Keratinocyte (primary cell): ENCODE results near the gene ZNF688.

Source experiments
- EZH2 ChIP-seq: IDR thresholded peaks from one replicate; pipeline ENCODE4 v1.6.1; 2012; ENCODE audit warnings: inconsistent platforms, mild to moderate bottlenecking, low read length, moderate library complexity
- TF ChIP-seq, protein P1 (sequence below), 3 experiments: IDR thresholded peaks in 1 of 3; conservative IDR thresholded peaks in 1 of 3; optimal IDR thresholded peaks in 1 of 3; 2 replicates in 2 of 3; 3 replicates in 1 of 3; pipeline versions ENCODE3 to v1.5.1; 2011; ENCODE audit warnings: low read length in 3 of 3, mild to moderate bottlenecking in 3 of 3, moderate library complexity in 2 of 3, control low read depth in 1 of 3, inconsistent platforms in 1 of 3; ENCODE audit not compliant: insufficient read depth in 2 of 3; ENCODE audit errors: extremely low read depth in 1 of 3

- TF ChIP-seq, protein P1, sequence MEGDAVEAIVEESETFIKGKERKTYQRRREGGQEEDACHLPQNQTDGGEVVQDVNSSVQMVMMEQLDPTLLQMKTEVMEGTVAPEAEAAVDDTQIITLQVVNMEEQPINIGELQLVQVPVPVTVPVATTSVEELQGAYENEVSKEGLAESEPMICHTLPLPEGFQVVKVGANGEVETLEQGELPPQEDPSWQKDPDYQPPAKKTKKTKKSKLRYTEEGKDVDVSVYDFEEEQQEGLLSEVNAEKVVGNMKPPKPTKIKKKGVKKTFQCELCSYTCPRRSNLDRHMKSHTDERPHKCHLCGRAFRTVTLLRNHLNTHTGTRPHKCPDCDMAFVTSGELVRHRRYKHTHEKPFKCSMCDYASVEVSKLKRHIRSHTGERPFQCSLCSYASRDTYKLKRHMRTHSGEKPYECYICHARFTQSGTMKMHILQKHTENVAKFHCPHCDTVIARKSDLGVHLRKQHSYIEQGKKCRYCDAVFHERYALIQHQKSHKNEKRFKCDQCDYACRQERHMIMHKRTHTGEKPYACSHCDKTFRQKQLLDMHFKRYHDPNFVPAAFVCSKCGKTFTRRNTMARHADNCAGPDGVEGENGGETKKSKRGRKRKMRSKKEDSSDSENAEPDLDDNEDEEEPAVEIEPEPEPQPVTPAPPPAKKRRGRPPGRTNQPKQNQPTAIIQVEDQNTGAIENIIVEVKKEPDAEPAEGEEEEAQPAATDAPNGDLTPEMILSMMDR (optimal IDR thresholded peaks at IDR 0.05 in 1 of 3, IDR thresholded peaks at IDR 0.05 in 1 of 3, conservative IDR thresholded peaks at IDR 0.05 in 1 of 3; ENCODE audit: extremely low read depth in 1 of 3, insufficient read depth in 2 of 3, low read length in 3 of 3) = no peak
- no peak for TF ChIP-seq EZH2
These were observed 17.1 kb upstream of the ZNF688 start for GRCh38 chr16:30588651-30589050.
